NCI-H526 treated with DMSO at 0.1 percent for 48 hours (cell line): Measurements from ENCODE around the gene XIRP2.

Source experiments
- DNase-seq: peaks from one replicate; lab custom pipeline; 2025; lab: John Stamatoyannopoulos, UW

XIRP2 gene

DNA sequence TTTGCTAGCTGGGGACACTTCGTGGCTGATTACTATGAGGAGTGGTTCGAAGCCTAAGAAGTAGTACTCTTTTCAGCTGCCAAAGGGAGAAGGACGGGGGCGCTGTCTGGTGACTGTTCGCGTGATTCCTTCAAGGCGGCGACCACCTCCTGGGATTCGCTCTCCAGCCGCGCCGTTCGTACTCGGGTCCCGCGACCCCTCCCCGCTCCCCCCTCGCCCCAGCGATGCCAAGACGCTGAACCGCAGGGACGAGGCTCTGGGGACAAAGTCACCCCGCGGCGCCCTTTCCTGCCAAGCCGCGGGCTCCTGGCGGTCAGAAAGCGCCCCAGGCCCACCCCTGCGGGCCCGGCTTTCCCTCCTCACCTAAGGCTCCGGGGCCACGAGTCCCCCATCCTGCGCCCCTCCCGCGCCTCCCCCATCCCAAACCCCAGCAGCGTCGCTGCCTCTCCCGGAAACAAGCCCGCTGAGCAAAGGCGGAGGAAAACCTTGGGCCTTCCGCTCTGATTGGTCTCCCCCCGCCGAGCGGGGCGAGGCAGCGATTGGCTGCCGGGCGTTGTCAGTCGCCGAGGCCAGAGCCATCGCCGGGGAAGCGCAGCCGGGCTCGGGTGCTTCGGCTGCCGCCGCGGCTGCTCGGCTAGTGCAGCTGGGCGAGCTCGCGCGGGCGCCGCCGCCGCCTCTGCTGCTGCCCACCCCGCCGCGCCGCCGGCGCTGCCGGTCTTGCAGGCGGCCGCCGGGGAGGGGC lies 404.3 kb downstream of the XIRP2 start, which contains the start of gene B3GALT1:
TSS of gene B3GALT1 (plus strand) at position 572 of the 742 bp plus-strand sequence.
- peak; percentile 87 for DNase-seq

DNA sequence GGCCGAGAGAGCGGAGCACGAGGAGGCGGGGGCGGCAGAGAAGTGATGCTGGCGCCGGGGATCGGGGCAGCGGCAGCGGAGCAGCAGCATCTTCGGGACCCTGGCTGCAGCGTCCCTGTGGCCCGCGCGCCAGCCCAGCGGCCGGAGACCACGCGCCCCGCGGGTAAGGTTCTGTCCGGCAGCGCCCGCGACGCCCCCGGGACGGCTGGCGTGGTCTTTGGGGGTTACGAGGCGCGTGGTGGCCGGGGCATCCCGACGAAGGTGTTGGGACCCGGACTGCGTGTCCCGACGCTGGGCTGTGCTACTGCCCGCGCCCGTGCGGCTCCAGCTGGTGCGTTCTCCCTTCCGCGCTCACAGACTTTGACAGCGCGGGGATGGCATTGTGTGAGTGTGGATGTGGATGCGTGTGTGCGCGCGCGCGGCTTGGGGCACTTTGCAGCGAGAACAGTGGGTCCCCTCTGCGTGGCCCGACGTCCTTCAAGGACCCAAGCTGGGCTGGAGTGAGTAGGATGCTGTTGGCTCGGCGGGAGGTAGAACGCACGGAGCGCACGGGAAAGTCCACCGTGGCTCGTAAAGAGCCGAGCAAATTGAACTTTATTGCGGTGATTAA lies 405.0 kb downstream of the XIRP2 start:
- DNase-seq: peak; percentile 58

DNA sequence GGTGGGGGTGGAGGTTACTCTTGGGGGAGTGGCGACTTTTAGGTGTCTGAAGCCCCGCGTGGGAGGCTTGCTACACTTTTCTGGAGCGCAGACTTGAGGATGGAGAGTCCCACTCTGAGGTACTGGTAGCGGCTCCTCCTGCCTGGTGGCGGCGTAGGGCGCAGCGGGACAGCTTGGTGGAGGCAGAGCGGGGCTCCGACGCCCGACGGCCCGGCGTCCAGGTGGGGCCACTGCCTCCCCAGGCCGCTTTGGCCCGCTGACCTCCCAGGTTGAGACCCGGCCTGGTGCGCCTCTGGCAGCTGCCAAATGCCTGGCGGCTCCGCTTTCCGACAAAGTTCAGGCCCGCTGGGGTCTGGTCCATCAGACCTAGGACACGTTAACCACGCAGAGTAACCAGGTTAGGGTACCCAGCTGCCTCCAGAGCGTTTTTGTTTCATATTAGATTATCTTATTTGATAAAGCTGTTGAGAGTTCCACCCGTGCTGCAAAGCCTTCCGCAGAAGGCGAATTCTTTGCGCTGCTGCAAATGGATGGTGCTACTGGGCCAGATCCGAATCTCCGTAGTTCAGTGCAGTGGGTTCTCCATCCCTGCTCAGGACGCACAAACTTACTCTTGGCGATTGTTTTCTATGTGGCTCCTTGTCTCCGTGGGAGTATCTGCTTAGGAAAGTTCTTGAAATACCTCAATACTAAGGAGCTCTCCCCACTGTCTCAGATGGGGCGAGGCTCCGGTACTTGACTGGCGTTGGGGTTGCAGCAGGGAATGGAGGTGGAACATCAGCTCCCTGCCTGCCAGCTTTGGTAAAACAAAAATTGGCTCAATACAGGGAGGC lies 405.9 kb downstream of the XIRP2 start:
- no peak for DNase-seq

DNA sequence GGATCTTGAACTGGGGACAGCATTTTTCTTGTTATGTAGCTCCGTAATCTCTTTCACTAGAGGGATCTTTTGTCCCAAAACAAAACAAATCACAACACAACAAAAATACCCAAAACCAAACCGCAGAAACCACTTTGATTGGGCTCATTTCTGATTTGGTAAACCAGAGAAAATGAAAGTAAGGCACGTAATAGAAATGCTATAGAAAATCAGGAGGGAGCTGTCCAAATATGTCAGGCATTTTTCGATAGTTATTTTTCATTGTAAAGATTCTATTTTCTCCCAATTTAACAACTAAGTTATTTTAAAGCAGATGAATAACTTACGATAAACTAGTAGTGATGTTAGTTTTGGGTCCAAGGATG lies 406.5 kb downstream of the XIRP2 start:
- no peak for DNase-seq

DNA sequence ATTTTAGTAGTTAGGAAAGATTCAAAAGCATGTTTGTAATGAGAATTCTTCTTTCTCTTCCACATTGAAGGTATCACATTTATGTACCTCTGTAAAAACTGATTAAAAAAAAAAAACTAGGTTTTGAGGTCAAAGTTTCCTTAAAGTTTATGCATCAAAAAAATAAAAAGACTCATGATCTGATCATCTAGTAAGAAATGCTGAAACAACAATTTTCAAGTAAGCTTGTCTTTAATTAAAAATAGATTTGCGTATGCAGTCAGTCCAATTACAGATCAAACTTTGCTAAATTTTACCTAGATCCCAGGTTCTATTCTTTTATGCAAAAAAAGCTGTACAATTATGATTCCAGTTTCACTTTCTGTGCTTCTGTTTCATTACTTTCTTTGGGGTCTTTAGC lies 409.0 kb downstream of the XIRP2 start:
- no peak for DNase-seq

DNA sequence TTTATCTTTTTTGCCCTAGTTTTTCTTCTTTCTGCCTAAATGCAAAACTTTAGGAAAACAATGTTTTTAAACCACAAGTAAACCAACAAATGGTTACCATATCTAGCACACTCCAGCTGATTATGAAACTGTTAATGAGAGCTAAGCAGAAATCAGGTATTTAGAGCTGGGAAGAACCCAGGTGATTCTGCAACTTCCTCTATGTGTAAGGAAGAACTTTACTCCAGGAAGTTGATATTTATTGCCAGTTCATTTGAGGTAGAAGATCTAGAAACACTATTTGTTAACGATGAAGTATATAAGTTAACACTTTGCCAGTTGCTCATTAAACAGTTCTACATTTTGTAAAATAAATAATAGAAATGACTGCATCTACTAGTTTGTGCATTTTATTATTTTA lies 409.7 kb downstream of the XIRP2 start:
- DNase-seq: no peak
